Transverse colon (tissue), 4 donors: Measurements from ENCODE around the gene MAL. TPM values are rescaled to one million over a fixed set of nuclear protein-coding genes. Genes with fewer than 3 reads are reported as not detected.
"Not testable (repeated sequence)": the region's sequence is repeated elsewhere in the genome, so short reads cannot be mapped to it uniquely, and the experiment has no call there.

ENCODE experiments used
- DNase-seq: peaks from one replicate; pipeline ENCODE4 v3.0.0-alpha.2; 2019
- H3K27ac ChIP-seq, 4 donors: fragments of 200-600 bp; sonication (generic); 2 replicates each; pipeline ENCODE4 v1.5.1; 2016 to 2018; ENCODE audit warnings: inconsistent platforms in 4 of 4
- H3K27me3 ChIP-seq: fragments of 200-600 bp; sonication (generic); 2 replicates; pipeline ENCODE4 v1.5.1; 2017; ENCODE audit warnings: inconsistent platforms
- H3K36me3 ChIP-seq, 4 donors: fragments of 200-600 bp; sonication (generic); 2 replicates each; pipeline ENCODE4 v1.5.1; 2017 to 2019; ENCODE audit warnings: inconsistent platforms in 4 of 4
- H3K4me1 ChIP-seq, 4 donors: fragments of 200-600 bp; sonication (generic); 2 replicates each; pipeline ENCODE4 v1.5.1; 2017 to 2020; ENCODE audit warnings: inconsistent platforms in 4 of 4
- H3K4me3 ChIP-seq, 4 donors: fragments of 200-600 bp; sonication (generic); 1 replicate in 1 of 4; 2 replicates in 3 of 4; pipeline versions ENCODE4 v1.5.1 to v1.6.1; 2017 to 2019; ENCODE audit warnings: inconsistent platforms in 4 of 4
- H3K9me3 ChIP-seq, 2 donors: fragments of 200-600 bp; sonication (generic); 2 replicates each; pipeline ENCODE4 v1.5.1; 2017 to 2019; ENCODE audit warnings: inconsistent platforms in 2 of 2
- CTCF ChIP-seq, 5 experiments: fragments of 200-600 bp in 3 of 5; fragments of 450-650 bp in 2 of 5; sonication (generic) in 3 of 5; IDR thresholded peaks; 1 replicate in 2 of 5; 2 replicates in 3 of 5; pipeline ENCODE4 v1.5.1; 2016 to 2017; ENCODE audit warnings: antibody characterized with exemption in 5 of 5, inconsistent platforms in 3 of 5, mild to moderate bottlenecking in 2 of 5, moderate library complexity in 1 of 5
- EP300 ChIP-seq: sonication (generic); formaldehyde crosslinking; IDR thresholded peaks from one replicate; pipeline ENCODE4 v1.6.1; 2017; ENCODE audit warnings: antibody characterized with exemption, low read depth
- POLR2A ChIP-seq: fragments of 450-650 bp; IDR thresholded peaks from one replicate; pipeline ENCODE4 v1.6.1; 2016; ENCODE audit warnings: antibody characterized with exemption, mild to moderate bottlenecking, moderate library complexity
- POLR2AphosphoS5 ChIP-seq, 3 donors: sonication (generic); formaldehyde crosslinking; IDR thresholded peaks; one replicate each; pipeline ENCODE4 v1.6.1; 2016; ENCODE audit warnings: antibody characterized with exemption in 3 of 3
- WGBS, 2 donors: methylation state at CpG; one replicate each; pipeline ENCODE4 v1.1.5; 2018; ENCODE audit warnings: low coverage in 1 of 2; 5-methylcytosine and 5-hydroxymethylcytosine counted together
- in situ Hi-C, 4 donors: fragments of 200-750 bp; cut with MboI; loops; one replicate each; pipeline versions ENCODE4 v1.15.0 to v1.15.1; 2017; ENCODE audit warnings: low sequenced_read_pairs in 3 of 4, low pct_ligation_motif_present in 1 of 4, low pct_unique_long_range_greater_than_20kb in 1 of 4
- intact Hi-C: fragments of 100-400 bp; cut with DNase I; formaldehyde crosslinking; loops from one replicate; pipeline ENCODE4 v1.15.1; 2023; ENCODE audit warnings: low total_unique reads
- small RNA-seq, 4 donors: library from RNA; depleted of rRNA; stranded (forward); fragments of <200 nt; gene quantifications; one replicate each; pipeline ENCODE3, GENCODE V24; 2016
- total RNA-seq, 4 donors: library from RNA; depleted of rRNA; stranded (reverse); fragments of >200 nt; gene quantifications; one replicate each; pipeline ENCODE4 v1.1.0, GENCODE V29; 2016

MAL gene
- total RNA-seq, 4 donors from 2014 or later, result 3.7 to 14.3 (median 5.1) TPM

GRCh38 chr2:95091885-95092555 lies 66.5 kb downstream of the MAL start:
- intact Hi-C loops, result loop anchor here (5.0 kb wide), 1 partner anchor 1735 kb away; no protein-coding TSS in a partner anchor
- no peak for DNase-seq
- no peak overlapping the region for H3K27ac ChIP-seq
- H3K36me3 ChIP-seq, result peaks cover 0 to 49% (median 10%) of the 10 kb centered on the region in 4 donors
- no peak overlapping the region for H3K4me3 ChIP-seq
- no peaks in the 10 kb centered on the region for H3K9me3 ChIP-seq
- TF ChIP-seq POLR2A (no peak), POLR2AphosphoS5 (IDR thresholded peaks at IDR 0.05) (no peak), EP300 (no peak), CTCF (IDR thresholded peaks at IDR 0.05) (no peak)
- no peaks in the 10 kb centered on the region for H3K4me1 ChIP-seq
- WGBS, 2 donors, result 86 to 97% methylated on average over 2 to 6 of the region's 6 CpGs
- H3K27me3 ChIP-seq, result no peaks in the 10 kb centered on the region
- in situ Hi-C loops, result no loop called here

DNA sequence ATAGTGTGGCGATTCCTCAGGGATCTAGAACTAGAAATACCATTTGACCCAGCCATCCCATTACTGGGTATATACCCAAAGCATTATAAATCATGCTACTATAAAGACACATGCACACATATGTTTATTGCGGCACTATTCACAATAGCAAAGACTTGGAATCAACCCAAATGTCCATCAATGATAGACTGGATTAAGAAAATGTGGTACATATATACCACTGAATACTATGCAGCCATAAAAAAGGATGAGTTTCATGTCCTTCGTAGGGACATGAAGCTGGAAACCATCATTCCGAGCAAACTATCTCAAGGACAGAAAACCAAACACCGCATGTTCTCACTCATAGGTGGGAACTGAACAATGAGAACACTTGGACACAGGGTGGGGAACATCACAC lies 72.8 kb downstream of the MAL start:
- 100% methylated on average over 4 to 5 of the region's 5 CpGs for WGBS, 2 donors
- H3K4me3 ChIP-seq, H3K27me3 ChIP-seq, H3K9me3 ChIP-seq, intact Hi-C loops, H3K4me1 ChIP-seq, H3K27ac ChIP-seq, in situ Hi-C loops, DNase-seq: not testable (repeated sequence)
- peaks cover 3 to 54% (median 27%) of the 10 kb centered on the region in 4 donors for H3K36me3 ChIP-seq

DNA sequence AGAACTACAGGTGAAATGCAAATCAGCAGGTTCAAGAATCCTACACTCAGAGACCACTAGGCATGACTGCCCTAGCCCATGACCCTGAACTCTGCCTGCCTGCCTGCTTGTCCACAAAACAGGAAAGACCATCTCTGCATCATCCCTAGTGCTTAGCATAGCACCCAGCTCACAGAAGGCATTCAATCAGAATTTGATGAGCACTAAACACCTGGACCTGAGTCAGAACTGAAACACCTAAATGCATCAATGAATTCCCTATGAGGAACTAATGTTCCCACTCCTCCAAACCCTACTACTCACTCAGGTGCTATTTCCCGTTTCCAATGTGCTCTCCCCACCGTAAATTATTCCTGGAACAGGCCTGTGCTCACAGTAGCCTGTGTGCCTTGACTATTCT lies 74.4 kb downstream of the MAL start:
- WGBS, 2 donors, result 69 to 82% methylated on average over 2 of the region's 2 CpGs
- H3K27ac ChIP-seq, result no peak overlapping the region
- H3K4me3 ChIP-seq, result no peak overlapping the region
- no peaks in the 10 kb centered on the region for H3K9me3 ChIP-seq
- DNase-seq, result no peak
- in situ Hi-C loops, result no loop called here
- no peaks in the 10 kb centered on the region for H3K4me1 ChIP-seq
- peaks cover 3 to 66% (median 33%) of the 10 kb centered on the region in 4 donors for H3K36me3 ChIP-seq
- TF ChIP-seq POLR2A (no peak), CTCF (IDR thresholded peaks at IDR 0.05) (no peak), EP300 (no peak), POLR2AphosphoS5 (IDR thresholded peaks at IDR 0.05) (no peak)
- no peaks in the 10 kb centered on the region for H3K27me3 ChIP-seq
- intact Hi-C loops, result no loop called here

Small RNA genes lying within 50 kb of the gene (small RNA-seq; reads per million reads assigned to genes)
- gene RN7SL575P, result 0 reads per million in 4 donors

Other genes with a start within 250 kb of the MAL start
- not detected for gene TEKT4, start 154.3 kb upstream of the MAL start, total RNA-seq
- 100 to 1,000 TPM in 1 of 4 donors, 10 to 100 TPM in 3; 61.7 to 145 (median 77.2) TPM for gene MRPS5, start 96.1 kb downstream of the MAL start, total RNA-seq
- gene ZNF514, start 134.1 kb downstream of the MAL start, total RNA-seq, result 10 to 100 TPM in 3 of 4 donors, 1 to 10 TPM in 1; 8.6 to 22.9 (median 15.7) TPM
- gene ZNF2, start 140.1 kb downstream of the MAL start, total RNA-seq, result 1 to 10 TPM in 3 of 4 donors, under 1 TPM in 1; 0.20 to 4.1 (median 1.8) TPM
- gene ZNF892, start 181.8 kb downstream of the MAL start, total RNA-seq, result 1 to 10 TPM in 3 of 4 donors, not detected in 1; 3.4 to 6.8 (median 3.5) TPM
- gene PROM2, start 248.7 kb downstream of the MAL start, total RNA-seq, result 10 to 100 TPM; 20.2 to 46.6 (median 28.6) TPM